Thoracic aorta (tissue), 2 donors: ENCODE results near the gene RPRD2. TPM values are rescaled to one million over a fixed set of nuclear protein-coding genes. Genes with fewer than 3 reads are reported as not detected.

Experiments
- ATAC-seq: fragments of 150-250 bp; one replicate; pipeline ENCODE4 v1.8.0; 2017; ENCODE audit warnings: low read depth; ENCODE audit not compliant: insufficient number of reproducible peaks, low FRiP score
- DNase-seq: peaks from one replicate; pipeline ENCODE4 v3.0.0-alpha.2; 2020; ENCODE audit warnings: low spot score
- H3K27ac ChIP-seq, 2 donors: fragments of 200-600 bp; sonication (generic); 1 replicate in 1 of 2; 2 replicates in 1 of 2; pipeline ENCODE4 v1.5.1; 2016; ENCODE audit warnings: mild to moderate bottlenecking in 2 of 2, moderate library complexity in 2 of 2
- H3K27me3 ChIP-seq: fragments of 200-600 bp; sonication (generic); replicated peaks from 2 replicates; pipeline ENCODE4 v1.6.0; 2016; ENCODE audit warnings: mild to moderate bottlenecking; ENCODE audit not compliant: insufficient read depth
- H3K36me3 ChIP-seq: fragments of 200-600 bp; sonication (generic); one replicate; pipeline ENCODE4 v1.5.1; 2016
- H3K4me1 ChIP-seq, 2 donors: fragments of 200-600 bp; sonication (generic); 1 replicate in 1 of 2; 2 replicates in 1 of 2; pipeline versions ENCODE4 v1.5.1 to v1.6.0; 2016; ENCODE audit warnings: low read depth in 2 of 2, mild to moderate bottlenecking in 1 of 2; ENCODE audit not compliant: control insufficient read depth in 1 of 2
- H3K4me3 ChIP-seq: fragments of 200-600 bp; sonication (generic); 2 replicates; pipeline ENCODE4 v1.5.1; 2016; ENCODE audit warnings: mild to moderate bottlenecking
- H3K9me3 ChIP-seq: fragments of 200-600 bp; sonication (generic); 2 replicates; pipeline ENCODE4 v1.5.1; 2016
- total RNA-seq, 2 donors: library from RNA; depleted of rRNA; stranded (reverse); fragments of >200 nt; gene quantifications; one replicate each; pipeline versions ENCODE4 v1.1.0 to v1.2.3, GENCODE V29; 2016
- TF ChIP-seq, protein P1 (sequence below): fragments of 200-600 bp; sonication (generic); IDR thresholded peaks from one replicate; pipeline ENCODE4 v1.5.1; 2019; ENCODE audit warnings: antibody characterized with exemption

The RPRD2 gene
- total RNA-seq, 2 donors from 2014 or later: 19.5 to 28.4 TPM

- peak overlapping the region; percentile 51 to 64 for H3K27ac ChIP-seq
- H3K9me3 ChIP-seq: no peaks in the 10 kb centered on the region
- DNase-seq (no peak), ATAC-seq (no peak)
- H3K36me3 ChIP-seq: no peaks in the 10 kb centered on the region
- no peaks in the 10 kb centered on the region for H3K27me3 ChIP-seq
- peaks cover 4 to 15% of the 10 kb centered on the region in 2 donors for H3K4me1 ChIP-seq
- H3K4me3 ChIP-seq: peak overlapping the region; percentile 94
- TF ChIP-seq, protein P1, sequence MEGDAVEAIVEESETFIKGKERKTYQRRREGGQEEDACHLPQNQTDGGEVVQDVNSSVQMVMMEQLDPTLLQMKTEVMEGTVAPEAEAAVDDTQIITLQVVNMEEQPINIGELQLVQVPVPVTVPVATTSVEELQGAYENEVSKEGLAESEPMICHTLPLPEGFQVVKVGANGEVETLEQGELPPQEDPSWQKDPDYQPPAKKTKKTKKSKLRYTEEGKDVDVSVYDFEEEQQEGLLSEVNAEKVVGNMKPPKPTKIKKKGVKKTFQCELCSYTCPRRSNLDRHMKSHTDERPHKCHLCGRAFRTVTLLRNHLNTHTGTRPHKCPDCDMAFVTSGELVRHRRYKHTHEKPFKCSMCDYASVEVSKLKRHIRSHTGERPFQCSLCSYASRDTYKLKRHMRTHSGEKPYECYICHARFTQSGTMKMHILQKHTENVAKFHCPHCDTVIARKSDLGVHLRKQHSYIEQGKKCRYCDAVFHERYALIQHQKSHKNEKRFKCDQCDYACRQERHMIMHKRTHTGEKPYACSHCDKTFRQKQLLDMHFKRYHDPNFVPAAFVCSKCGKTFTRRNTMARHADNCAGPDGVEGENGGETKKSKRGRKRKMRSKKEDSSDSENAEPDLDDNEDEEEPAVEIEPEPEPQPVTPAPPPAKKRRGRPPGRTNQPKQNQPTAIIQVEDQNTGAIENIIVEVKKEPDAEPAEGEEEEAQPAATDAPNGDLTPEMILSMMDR: peak; percentile 21
Measured at GRCh38 chr1:150516050-150516591, 152.2 kb downstream of the RPRD2 start.

- Histone ChIP-seq H3K27me3 (no peaks in the 10 kb centered on the region), H3K27ac (peak overlapping the region; percentile 51 to 64), H3K9me3 (no peaks in the 10 kb centered on the region), H3K4me1 (peaks cover 4 to 15% of the 10 kb centered on the region in 2 donors), H3K4me3 (peak overlapping the region; percentile 94), H3K36me3 (no peaks in the 10 kb centered on the region)
- TF ChIP-seq, protein P1: no peak
- DNase-seq (no peak), ATAC-seq (no peak)
Measured at GRCh38 chr1:150516616-150517015, 152.7 kb downstream of the RPRD2 start.

DNA sequence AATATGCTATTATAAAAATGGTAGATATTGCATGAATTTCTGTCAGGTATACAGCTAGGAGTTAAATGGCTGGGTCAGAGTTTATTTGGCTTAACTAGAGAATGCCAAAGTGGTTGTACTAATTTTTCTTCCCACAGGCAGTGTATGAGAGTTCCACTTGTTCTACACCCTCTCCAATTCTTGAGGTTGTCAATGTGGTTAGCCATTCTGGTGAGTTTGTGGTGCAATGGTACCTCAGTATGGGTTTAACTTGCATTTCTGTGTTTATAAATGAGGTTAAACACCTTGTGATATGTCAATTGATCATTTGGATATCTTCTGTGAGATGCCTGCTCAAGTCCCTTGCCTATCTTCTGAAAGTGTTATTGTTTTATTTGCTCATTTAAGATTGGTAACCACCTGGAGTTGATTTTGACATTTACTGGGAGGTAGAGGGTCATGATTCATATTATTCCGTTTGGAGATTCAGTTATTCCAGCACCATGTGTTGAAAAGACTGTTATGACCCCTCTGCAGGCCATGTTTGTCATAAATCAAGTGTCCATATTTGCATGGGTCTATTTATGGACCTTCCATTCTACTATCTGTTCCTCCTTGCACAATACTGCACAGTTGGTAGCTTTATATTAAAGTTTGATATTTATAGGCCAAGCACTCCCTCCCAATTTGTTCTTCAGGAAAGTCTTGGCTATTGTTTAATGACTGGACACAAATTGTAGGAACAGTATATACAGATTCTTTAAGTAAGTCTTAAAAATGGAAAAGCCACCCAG lies 157.4 kb downstream of the RPRD2 start:
- DNase-seq (no peak), ATAC-seq (no peak)
- Histone ChIP-seq H3K27me3 (no peaks in the 10 kb centered on the region), H3K27ac (no peak overlapping the region), H3K4me3 (no peak overlapping the region), H3K4me1 (peaks cover 0 to 2% of the 10 kb centered on the region in 2 donors), H3K36me3 (no peaks in the 10 kb centered on the region), H3K9me3 (no peaks in the 10 kb centered on the region)
- TF ChIP-seq, protein P1: no peak

GRCh38 chr1:150525348-150525747 lies 161.4 kb downstream of the RPRD2 start:
- H3K4me3 ChIP-seq: no peak overlapping the region
- DNase-seq (no peak), ATAC-seq (no peak)
- no peak overlapping the region for H3K27ac ChIP-seq
- no peaks in the 10 kb centered on the region for H3K9me3 ChIP-seq
- no peaks in the 10 kb centered on the region for H3K27me3 ChIP-seq
- TF ChIP-seq, protein P1: no peak
- peaks cover 2 to 9% of the 10 kb centered on the region in 2 donors for H3K4me1 ChIP-seq
- no peaks in the 10 kb centered on the region for H3K36me3 ChIP-seq

Other genes with a start within 250 kb of the RPRD2 start
- 100 to 1,000 TPM; 106 to 125 TPM for gene PLEKHO1, start 214.2 kb upstream of the RPRD2 start, total RNA-seq
- gene ANP32E, start 128.0 kb upstream of the RPRD2 start, total RNA-seq: 10 to 100 TPM; 10.7 to 22.2 TPM
- not detected for gene CA14, start 106.4 kb upstream of the RPRD2 start, total RNA-seq
- gene APH1A, start 95.1 kb upstream of the RPRD2 start, total RNA-seq: 10 to 100 TPM; 77.5 to 84.5 TPM
- gene C1orf54, start 91.4 kb upstream of the RPRD2 start, total RNA-seq: 10 to 100 TPM in 1 of 2 donors, 1 to 10 TPM in 1; 6.8 to 27.9 TPM
- gene CIART, start 81.6 kb upstream of the RPRD2 start, total RNA-seq: 1 to 10 TPM; 5.2 to 9.7 TPM
- 10 to 100 TPM; 30.1 to 39.5 TPM for gene MRPS21, start 70.3 kb upstream of the RPRD2 start, total RNA-seq
- 10 to 100 TPM; 61.3 to 66.5 TPM for gene PRPF3, start 42.6 kb upstream of the RPRD2 start, total RNA-seq
- gene TARS2, start 123.3 kb downstream of the RPRD2 start, total RNA-seq: 10 to 100 TPM; 11.6 to 13.5 TPM
- 10 to 100 TPM; 22.8 to 54.0 TPM for gene ECM1, start 144.0 kb downstream of the RPRD2 start, total RNA-seq
- not detected for gene FALEC, start 151.6 kb downstream of the RPRD2 start, total RNA-seq
- 10 to 100 TPM; 28.4 to 45.1 TPM for gene ADAMTSL4, start 185.3 kb downstream of the RPRD2 start, total RNA-seq
- gene MCL1, start 215.5 kb downstream of the RPRD2 start, total RNA-seq: 100 to 1,000 TPM; 588 to 607 TPM